GM12874 (cell line): ENCODE measurements around the gene NR2F2.

Experiments
- CTCF ChIP-seq: IDR thresholded peaks from 2 replicates; pipeline ENCODE4 v1.5.1; 2011; ENCODE audit warnings: low read depth, mild to moderate bottlenecking, control low read depth, low read length, moderate library complexity; ENCODE audit not compliant: insufficient read depth

The NR2F2 gene

GRCh38 chr15:96296264-96296663 lies 34.2 kb upstream of the NR2F2 start:
- TF ChIP-seq CTCF: no peak

GRCh38 chr15:96297783-96298182 lies 32.7 kb upstream of the NR2F2 start:
- no peak for TF ChIP-seq CTCF

GRCh38 chr15:96298217-96298616 lies 32.3 kb upstream of the NR2F2 start:
- TF ChIP-seq CTCF: no peak

- TF ChIP-seq CTCF: no peak
Observed at GRCh38 chr15:96300836-96301235, 29.7 kb upstream of the NR2F2 start.

- TF ChIP-seq CTCF: no peak
Observed at GRCh38 chr15:96303503-96304056, 26.9 kb upstream of the NR2F2 start.

- TF ChIP-seq CTCF: no peak
Observed at GRCh38 chr15:96304839-96305238, 25.7 kb upstream of the NR2F2 start.

GRCh38 chr15:96306321-96306720 lies 24.2 kb upstream of the NR2F2 start:
- TF ChIP-seq CTCF: no peak
